GM19438 (cell line): ENCODE measurements around the gene LECT2.

Source experiments
- ATAC-seq: cut with Tn5 transposase; IDR thresholded peaks from one replicate; pipeline ENCODE4 v1.9.1; 2021; ENCODE audit warnings: low read depth; ENCODE audit not compliant: unreplicated experiment

Gene LECT2

DNA sequence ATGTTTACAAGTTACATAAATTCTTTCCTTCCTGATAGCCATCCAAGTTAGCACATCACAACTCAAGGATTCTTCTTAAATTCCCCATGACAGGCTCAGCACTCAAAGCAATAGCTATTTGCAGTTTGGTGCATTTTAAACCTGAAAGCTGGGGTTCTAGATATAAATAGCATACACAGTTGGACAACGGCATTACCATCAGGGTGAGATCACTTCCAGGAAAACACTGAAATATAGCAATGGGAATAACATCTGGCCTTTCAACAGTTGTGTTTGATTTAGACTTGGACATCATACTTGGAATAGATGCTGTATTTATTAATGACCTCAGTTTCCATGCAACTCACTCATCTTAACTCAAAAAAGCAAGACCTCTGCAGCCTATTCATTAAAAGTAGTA is 24.7 kb upstream of the LECT2 start:
- no peak for ATAC-seq

DNA sequence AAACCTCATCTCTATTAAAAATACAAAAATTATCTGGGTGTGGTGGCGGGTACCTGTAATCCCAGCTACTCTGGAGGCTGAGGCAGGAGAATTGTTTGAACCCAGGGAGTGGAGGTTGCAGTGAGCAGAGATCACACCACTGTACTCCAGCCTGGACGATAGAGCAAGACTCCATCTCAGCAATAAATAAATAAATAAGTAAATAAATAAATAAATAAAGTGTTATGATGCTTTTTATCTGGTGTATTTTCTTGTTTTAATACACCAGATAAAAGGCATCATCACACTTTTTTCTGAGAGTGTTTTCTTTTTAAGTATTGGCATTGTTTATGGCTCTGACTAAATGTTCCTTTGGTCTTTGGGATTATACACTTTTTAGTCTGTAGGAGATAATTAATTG is 24.2 kb upstream of the LECT2 start:
- ATAC-seq = no peak

DNA sequence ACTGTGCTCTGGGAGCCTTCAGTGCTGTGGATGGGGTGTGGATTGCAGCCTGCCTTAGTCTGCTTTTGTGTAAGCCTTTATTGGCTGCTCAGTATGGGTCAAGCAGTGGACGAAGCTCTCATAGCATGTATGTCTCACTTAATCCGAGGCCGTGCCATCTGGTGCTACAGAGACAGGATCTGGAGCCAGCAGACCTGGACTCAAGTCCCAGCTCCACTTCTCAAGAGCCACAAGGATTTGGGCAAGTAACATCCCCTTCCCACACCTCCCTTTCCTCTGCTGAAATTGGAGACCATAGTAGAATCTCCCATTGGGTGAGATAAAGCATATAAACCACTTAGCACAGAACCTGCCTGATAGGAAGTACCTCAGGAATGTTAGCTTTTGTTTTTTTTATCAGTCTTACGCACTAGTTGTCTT is 23.4 kb upstream of the LECT2 start:
- no peak for ATAC-seq

DNA sequence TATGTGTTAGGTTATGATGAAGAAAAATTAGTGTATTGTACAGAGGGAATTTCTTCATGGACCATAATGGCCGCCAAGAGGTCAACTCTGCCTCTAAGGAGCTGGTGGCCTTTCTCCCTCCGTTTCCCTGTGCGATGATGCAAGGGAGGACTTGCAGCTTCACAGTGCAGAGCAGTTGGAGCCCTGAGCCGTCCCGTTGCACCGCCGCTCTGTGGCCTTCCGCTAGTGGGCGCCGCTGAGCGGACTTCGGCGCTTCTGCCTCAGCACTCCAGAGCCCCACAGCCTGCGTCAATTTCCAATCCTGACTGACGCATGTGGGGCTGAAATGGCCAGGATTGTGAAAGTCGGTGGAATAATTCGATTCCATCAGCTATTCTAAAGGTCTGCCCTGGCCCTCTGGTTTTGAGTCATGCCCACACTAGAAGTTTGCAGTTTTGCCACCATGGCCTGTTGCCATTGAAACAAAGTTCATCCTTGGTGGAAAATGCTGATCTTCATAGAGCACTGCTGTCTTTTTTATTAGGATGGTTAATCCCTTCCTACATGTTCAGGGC is 22.7 kb upstream of the LECT2 start:
- no peak for ATAC-seq

DNA sequence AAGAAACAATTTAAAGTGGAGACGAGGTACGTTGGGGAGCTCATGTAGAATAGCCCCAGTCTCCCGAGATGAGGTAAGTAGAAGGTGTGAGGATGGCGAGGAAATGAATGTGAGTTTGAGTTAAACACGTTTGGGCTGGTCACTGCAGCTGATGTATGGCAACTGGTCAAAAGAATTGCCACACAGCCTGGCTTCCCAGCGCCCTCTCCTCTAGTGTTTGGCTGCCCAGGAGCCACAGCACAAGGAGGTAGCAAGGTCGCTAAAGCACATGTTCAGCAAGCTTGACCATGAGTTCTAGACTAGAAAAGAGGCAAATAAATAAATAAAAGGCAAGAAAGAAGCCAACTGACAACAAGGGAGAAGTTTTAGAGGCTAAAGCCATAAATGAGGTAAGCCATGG is 21.4 kb upstream of the LECT2 start:
- no peak for ATAC-seq

DNA sequence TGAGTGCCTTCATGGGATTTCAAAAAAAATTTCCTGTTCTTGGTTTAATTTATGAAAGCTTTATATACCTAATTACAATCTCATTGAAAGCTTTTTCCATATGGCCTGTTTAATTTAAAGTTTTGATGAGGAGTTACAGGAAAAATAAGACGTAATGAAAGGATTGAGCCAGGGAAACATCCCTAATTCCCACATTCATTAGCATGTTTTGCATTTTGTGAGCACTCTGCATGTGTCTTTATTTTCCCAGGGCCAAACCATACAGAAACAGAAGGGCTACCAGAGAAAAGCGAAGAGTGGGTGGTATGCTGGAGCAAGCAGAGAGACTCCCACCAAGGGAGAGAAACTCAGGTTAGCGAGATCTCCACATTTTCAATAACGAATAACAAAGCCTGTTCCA is 20.3 kb upstream of the LECT2 start:
- ATAC-seq = no peak

DNA sequence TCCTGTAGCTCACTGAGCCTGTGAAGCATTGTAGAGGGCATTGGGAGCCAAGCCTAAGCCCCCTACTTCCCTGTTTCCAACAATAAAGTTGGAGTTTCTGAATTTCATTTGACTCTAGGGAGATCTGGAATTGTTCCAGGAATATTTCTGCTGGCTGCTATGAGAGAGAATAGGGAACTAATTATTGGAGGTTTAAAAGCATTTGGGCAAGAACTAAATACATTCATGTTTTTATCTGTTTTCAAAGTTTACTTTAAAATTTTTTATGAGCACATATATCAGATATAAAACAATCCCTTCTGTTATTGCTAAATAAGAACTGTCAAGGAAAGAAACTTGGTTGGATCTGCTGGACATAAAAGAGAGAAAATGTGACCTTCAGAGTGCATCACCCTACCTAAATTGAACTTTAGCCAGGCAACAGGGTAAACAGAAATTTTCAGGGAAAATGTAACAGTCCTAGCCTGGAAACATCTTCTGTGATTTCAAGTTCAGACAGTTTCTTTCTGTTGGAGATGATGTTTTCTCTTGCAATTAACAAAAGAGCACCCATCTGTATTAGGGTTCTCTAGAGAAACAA is 19.3 kb upstream of the LECT2 start:
- no peak for ATAC-seq

DNA sequence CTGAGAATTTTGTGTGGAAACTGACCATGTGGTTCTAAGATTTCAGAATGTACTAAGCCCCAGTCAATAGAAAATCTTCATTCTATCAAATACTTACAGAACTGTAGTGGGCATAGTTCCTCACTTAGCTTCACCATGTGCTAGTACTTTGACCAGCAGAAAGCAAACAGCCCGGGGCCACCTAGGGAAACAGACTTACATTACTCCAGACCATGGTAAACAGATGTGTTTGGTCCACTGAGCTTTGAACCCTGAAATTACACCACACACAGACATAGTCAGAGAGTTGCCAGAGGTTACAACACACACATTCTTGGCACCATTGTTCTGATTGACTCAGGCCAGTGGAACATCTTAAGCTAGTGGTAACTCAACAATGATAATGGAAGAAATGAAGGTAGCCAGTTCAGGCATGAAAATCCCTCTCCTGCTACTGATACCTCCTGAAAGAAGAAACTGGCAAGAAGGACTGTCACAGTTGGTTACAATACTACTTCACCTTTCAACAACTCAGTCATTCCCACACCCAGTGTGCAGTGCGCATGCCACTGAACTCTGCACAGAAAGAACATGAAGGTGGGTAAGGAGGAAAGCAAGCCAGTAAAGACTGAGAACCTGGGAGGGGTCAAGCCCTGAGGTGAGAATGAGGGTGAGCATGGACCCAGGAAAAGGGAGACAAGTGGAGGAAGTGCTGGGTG is 18.7 kb upstream of the LECT2 start:
- ATAC-seq = no peak

DNA sequence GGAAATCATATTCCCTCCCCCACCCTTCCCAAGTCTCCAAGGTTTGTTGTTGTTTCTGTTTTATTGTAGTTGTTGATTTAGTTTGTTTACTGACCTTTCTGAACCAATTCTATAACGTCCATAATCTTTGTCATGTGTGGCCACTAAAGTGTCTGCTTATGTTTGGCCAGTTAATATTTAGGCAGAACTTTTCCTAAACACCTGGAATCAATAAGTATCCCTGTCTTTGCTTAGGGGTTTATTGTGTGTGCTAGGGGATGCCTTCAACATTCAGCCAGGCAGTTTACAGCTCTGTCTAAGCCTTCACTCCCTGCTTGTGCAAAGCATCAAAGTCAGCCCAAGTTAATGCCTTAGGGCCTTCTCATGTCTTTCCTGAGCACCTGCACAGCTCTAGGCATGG is 16.9 kb upstream of the LECT2 start:
- ATAC-seq = no peak

DNA sequence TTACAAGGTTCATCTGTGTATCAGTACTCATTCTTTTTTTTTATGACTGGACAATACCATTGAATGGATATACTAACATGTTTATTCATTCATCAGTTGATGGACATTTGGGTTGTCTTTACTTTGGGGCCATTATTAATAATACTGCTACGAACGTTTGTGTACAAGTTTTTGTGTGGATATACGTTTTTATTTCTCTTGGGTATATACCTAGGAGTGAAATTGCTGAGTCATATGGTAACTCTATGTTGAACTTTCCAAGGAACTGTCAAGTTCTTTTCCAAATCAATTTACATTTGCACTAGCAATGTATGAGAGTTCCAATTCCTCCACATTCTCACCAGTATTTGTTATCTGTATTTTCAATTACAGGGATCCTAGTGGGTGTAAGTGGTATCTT is 12.0 kb upstream of the LECT2 start:
- no peak for ATAC-seq

DNA sequence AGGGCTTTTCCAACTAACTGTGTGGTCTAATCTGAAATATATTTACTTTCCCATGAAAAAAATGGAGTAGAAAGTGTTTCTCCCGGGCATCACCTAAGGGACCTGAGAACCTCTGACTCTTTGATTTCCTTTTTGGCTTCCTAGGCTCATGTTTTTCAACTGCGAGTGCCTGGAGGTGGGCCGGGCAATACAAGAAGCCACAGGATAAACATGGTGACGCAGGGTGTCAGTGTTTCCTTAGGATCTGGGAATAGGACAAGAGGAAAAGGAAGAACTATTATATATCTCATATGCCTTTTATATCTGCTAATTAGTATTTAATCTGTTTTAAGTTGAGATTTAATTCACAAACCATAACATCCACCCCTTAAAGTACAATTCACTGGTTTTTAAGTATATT is 11.4 kb upstream of the LECT2 start:
- no peak for ATAC-seq

DNA sequence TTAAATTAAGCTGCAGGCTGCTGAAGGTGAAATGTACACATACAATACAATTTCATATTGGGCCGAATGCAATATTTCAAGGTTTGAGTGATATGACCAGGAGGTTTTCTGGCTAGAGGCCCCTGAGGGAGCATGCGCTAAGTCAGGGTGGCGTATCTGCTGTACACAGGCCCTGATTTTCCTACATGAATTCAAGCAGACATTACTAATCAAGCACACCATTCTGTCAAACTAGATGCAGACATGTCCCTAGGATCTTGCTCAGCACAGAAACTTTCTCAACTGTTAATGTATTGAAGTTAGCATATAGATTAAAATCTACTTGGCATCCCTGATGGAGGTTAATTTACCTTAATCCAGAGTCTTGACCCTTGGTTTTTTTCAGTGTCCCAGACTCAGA is 10.7 kb upstream of the LECT2 start:
- no peak for ATAC-seq

DNA sequence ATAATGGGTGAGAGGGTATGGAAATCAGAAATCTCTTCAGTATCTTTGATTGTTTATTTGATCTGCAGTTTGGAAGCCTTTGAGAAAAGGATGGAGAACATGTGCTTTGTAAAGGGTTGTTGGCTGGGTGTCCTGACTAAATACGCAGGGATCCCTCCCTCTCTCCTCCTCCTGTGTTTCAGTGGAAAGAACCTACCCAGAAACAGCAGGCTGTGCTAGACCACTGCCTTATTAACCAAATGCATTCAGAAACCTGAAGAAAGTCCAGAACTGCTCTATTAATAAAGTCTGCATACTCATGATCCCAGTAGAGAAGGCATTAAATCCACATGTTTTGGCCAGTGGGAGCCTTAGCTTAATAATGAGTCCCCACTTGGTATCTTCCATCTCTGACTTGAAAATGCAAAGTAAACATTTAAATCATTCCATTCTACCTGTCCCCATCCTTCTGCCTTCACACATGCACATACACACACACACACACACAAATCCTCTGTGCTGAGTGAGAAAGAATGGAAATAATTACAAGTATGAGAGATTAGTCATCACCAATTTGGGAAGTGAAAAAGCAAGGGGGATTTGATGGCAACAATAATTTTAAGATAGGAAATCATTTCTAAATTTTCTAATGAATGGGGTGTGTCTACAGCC is 10.0 kb upstream of the LECT2 start:
- ATAC-seq = no peak

DNA sequence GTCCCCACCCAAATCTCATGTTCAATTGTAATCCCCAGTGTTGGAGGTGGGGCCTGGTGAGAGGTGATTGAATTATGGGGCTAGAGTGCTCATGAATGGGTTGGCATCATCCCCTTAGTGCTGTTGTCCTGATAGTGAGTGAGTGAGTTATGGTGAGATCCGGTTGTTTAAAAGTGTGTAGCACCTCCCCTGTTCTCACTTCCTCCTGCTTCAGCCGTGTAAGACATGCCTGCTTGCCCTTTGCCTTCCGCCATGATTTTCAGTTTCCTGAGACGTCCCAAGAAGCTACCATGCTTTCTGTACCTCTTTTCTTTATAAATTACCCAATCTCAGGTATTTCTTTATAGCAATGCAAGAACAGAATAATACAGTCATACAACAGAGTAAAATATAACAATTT is 742 bp upstream of the LECT2 start:
- peak; percentile 64 for ATAC-seq

DNA sequence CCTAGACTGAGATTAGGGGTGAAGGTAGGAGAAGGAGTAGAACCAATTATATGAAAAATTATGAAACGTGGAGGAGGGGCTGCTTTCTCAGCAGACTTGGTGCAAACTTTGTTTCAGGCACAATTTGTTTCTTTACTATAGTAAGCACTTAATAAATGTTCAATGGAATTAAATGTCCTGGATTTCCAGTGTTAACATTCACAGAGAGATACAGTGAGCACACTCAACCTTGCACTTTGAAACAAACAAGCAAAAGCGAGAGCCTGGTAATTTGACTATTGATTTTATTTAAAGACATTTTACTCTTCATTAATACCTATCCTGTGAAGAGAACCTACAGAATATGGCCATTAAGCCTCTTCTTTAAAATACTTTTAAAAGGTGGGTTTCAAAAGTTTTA is 933 bp downstream of the LECT2 start:
- no peak for ATAC-seq

DNA sequence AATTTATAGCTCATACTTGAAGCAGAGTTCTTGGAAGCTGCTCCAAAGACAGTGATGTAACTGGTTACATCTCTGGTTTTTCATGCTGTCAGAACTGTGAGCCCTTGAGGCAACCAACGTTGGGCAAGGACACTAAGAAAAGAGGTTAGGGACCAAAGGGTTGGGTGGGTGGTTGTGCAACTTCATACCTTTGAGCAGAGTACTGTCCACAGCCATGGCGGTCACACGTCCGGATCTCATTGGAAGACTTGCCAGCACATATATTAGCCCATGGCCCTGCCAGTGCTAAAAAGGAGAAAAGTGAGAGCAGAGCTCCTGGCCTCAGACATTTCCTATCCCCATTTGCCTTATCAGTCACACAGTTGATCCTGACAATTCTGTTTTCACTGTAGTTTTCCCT is 2.1 kb downstream of the LECT2 start:
- no peak for ATAC-seq

DNA sequence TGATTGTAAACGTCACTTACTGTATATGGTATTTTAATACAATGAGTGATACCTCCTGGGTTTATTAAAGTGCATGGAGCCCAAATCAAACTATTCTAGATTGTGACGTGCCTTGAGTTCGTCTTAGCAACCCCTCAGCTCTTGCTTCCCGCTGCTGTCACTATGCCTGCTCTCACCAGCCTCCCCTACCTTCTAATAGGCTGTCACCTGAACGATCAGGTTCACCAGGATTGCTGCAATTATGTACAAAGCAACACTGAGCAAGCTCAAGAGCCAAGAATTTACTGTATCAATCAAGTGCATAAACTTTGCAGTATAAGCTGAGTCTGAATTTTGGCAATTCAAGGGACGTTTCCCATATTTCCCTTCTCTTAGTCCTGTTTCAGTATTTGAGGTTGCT is 3.0 kb downstream of the LECT2 start:
- no peak for ATAC-seq

DNA sequence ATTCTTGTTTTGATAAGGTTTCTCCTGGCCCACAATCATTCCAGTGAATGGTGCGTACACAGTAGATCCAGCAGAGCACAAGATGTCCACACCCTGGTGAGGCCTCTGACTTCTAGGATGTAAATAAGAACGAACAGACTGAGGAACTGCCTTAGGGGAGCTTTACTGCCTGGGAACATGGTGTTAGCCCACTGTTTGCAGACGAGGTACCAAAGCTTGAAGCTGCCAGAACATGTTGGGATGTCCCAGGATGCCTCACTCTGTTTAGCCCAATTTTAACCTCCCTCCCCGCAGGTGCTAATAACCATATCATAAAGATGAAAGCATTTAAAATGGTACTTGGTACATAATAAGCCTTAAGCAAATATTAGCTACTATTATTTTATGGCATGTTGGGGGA is 3.5 kb downstream of the LECT2 start:
- no peak for ATAC-seq

DNA sequence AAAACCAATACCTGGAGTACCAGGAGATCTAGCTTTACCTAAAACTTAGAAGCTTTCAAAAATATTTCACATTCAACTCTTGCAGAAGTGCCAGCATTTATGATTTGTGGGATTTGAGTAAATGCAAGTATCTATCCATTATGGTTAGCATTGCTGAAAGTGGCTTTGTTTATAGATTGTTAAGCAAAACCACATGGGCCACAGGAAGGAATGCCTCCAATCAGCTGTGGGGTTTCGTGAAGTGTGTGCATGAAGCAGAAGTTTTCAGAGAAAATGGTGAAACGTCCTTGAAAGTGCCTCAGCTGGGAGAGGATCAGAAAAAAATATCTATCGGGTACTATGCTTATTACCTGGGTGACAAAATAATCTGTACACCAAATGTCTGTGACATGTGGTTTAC is 4.2 kb downstream of the LECT2 start:
- no peak for ATAC-seq

DNA sequence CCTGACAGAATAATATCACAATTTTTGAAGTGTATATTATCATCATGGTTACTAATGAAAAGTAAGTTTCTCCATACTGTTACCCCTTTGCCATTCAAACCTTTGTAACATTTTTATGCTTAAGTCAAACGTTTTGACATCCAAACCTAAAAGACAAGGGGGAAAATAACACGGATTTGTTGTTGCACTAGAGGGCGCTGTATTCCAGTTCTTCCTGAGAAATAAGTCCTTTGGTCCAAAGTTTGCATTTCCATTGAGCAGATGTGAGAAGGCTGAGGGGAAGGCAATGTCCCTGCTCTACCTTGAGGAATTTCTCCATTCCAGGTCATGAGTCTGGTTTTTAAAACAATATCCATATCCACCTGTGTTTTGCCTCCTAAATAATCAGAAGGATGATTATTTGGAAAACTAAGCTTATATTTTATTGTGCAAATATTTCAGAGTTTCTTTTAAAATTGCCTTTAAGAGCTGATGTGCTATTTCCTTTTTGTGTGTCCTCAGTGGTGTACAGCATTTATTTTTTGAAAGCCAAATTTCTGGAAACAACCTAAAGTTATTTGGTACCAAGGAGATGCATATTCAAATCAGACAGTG is 9.7 kb downstream of the LECT2 start:
- no peak for ATAC-seq

DNA sequence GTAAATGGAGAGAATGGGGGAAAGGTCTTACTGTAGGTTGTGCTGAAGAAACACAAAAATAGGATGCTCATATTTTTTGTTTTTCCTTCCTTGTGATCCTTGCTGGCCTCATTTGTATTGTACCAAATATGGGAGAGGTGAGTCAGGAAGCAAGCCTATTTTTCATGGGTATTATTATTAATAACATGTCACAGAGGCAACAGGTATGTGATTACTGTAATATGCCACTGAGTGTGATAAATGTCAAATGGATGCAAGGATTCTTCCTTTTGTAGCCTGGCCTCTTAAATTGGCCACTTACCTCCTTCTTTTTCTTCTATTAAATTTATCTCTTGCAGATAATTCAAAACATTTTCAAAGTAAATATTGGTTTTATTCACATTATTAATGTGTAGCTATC is 10.2 kb downstream of the LECT2 start:
- ATAC-seq = no peak
